HG02763 (cell line): ENCODE data around the gene ALDH1A2.
"Not testable (repeated sequence)": the region's sequence is repeated elsewhere in the genome, so short reads cannot be mapped to it uniquely, and the experiment has no call there.

Source experiments
- ATAC-seq: cut with Tn5 transposase; IDR thresholded peaks from one replicate; pipeline ENCODE4 v1.9.1; 2021; ENCODE audit warnings: mild to moderate bottlenecking, moderate library complexity; ENCODE audit not compliant: unreplicated experiment

The ALDH1A2 gene

DNA sequence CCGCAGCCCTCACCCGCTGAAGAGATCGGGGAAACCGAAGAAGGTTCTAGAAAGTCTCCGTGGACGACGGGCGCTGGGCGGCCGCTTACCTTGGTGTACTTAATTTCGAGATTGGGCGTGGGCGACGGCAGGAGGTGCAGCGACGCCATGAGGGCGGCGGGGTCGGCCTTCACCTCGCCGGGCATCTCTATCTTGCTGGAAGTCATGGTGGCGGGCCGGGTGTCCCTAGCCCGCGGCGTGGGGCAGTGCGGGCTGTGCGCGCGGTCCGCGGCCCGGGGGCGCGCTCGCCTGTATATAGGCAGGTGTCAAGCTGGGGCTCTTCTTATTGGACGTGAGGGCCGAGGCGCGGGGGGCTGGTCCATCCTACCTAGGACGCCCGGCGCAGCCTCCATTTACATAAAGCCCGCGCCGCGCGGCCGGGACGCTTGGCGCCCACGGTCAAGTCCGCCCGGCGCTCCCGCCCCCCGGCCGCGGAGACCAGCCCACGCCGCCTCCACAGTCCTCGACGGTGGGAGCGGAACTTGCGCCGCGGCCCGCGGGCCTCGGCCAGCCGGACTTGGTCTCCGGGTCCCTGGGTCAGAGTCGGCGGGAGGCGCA, at the start of gene ALDH1A2:
TSS of gene ALDH1A2 (minus strand) at position 267 of the 597 bp plus-strand sequence. CDS start at position 206, 61 bp downstream.
- no peak for ATAC-seq

DNA sequence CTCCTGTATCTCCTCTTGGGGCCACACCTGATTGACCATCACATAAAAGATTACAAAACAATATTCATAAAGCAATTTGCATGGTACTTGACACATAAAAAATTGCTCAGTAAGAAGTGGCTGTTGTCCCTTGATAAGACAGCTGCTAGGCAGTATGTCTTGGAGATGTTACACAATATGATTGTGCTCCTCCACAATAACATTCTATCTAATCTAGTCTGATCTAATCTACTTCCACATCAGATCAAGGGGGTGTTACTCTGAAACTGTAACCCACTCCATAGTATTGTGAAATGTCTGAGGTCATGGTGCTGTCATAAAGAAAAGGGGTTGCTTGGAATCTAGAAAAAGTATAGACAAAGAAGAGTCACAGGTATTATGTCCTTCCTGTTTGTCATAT, 49.3 kb upstream of the ALDH1A2 start:
- ATAC-seq, result no peak

- no peak for ATAC-seq
Observed at GRCh38 chr15:58114388-58114787, 48.9 kb upstream of the ALDH1A2 start.

- not testable (repeated sequence) for ATAC-seq
Observed at GRCh38 chr15:58113358-58113757, 47.8 kb upstream of the ALDH1A2 start.

- ATAC-seq, result no peak
Observed at GRCh38 chr15:58111718-58112104, 46.2 kb upstream of the ALDH1A2 start.

- no peak for ATAC-seq
Observed at GRCh38 chr15:58110999-58111717, 45.6 kb upstream of the ALDH1A2 start.

- no peak for ATAC-seq
Observed at GRCh38 chr15:58109419-58109818, 43.9 kb upstream of the ALDH1A2 start.

DNA sequence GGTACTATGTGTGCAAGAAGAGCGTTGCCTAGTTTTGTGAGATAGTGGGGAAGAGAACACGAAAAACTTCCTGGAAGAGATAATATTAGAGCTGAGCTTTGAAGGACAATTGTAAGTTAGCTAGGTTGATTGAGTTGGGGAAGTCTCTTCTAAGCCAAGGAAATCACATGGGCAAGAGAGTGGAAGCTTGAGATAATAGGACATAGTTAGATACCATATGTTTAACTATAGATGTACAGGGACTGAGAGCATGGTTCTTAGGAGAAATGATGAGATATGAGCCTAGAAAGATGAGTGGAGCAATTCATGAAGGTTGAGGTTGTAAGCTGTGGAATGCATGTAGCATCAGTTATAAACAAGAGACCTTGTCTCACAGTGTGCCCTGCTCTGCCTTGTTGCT, 42.6 kb upstream of the ALDH1A2 start:
- no peak for ATAC-seq

DNA sequence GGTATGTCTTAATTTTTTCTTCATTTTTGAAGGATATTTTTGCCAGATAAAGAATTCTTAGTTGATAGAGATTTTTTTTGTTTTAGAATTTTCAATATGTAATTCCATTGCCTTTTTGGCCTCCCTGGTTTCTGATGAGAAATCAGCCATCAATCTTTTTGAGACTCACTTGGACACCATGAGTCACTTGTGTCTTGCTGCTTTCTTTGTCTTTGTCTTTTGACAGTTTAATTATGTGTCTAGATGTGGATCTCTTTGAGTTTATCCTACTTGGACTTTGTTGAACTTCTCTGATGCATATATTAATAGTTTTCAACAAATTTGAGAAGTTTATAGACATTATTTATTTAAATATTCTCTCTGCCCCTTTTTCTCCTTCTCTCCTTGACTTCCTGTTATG, 38.0 kb upstream of the ALDH1A2 start:
- ATAC-seq, result no peak

DNA sequence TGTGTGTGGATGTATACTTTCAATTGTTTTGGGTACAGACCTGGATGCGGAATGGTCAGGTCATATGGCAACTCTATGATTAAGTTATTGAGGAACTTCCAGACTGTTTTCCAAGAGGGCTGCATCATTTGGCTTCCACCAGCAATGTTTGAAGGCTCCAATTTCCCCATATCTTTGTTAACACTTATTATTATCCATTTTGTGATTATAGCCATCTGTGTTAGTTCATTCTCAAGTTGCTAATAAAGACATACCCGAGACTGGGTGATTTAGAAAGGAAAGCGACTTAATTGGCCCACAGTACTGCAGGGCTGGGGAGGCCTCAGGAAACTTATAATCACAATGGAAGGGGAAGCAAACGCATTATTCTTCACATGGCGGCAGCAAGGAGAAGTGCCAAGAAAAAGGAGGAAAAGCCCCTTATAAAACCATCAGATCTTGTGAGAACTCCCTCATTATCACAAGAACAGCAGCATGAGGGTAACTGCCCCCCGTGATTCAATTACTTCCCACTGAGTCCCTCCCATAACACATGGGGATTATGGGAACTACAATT, 31.1 kb upstream of the ALDH1A2 start:
- no peak for ATAC-seq

DNA sequence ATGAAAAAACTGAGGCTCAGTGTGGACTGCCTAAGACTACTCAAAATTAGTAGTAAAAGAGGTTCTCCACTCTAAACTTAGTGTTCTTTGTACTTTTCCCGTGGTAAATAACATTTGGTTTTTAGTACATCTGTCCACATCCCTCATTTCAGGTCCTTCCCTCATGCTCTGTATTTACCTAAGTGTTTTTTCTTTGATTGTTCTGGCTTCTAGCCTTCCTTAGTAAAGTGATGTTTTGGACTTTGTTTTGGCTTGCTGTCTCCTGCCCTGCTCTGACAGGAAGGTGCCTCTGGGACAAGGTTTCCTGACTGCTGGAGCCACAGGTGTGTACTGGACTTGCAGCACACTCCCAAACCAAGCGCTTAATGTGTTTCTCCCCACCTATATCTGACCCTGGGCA, 29.9 kb upstream of the ALDH1A2 start:
- no peak for ATAC-seq

- ATAC-seq, result no peak
Observed at GRCh38 chr15:58087871-58088270, 22.4 kb upstream of the ALDH1A2 start.

DNA sequence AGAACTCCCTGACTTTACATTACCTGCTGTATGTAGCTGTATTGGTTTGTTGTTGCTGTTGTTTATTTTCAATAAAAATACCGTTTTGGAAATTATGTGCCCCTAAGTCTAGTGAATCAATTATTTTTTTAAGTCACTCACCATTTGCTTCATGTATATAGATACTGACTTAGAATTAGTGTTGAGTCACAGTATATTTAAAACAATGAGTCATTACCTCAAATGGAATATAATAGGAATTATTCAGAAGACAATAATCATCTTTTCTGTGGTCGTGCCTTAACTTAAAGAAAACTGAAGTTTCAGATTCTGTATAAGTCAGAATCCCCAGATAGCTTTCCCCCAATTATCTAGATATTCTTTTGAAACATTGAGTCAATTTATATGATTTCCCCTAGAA, 21.0 kb upstream of the ALDH1A2 start:
- ATAC-seq, result no peak

GRCh38 chr15:58083526-58083925, 18.0 kb upstream of the ALDH1A2 start:
- ATAC-seq, result no peak

DNA sequence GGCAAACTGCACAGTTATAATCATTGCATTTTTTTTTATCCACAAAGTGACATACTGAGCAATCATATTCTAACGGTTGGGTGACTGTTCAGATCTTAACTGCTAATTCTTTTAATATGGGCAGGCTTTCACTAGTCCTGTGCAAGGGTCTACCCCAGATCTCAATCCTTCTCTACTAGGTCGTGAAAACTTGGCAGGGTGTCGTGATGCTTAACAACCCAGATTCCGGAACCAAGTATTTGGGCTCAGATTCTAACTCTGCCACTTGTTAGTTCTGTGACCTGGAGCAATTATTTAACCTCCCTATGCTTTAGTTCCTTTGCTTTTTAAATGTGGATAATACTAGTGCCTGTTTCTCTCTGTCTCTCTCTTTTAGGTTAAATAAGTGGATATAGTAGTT, 16.4 kb upstream of the ALDH1A2 start:
- no peak for ATAC-seq

- no peak for ATAC-seq
Observed at GRCh38 chr15:58081456-58081855, 15.9 kb upstream of the ALDH1A2 start.

DNA sequence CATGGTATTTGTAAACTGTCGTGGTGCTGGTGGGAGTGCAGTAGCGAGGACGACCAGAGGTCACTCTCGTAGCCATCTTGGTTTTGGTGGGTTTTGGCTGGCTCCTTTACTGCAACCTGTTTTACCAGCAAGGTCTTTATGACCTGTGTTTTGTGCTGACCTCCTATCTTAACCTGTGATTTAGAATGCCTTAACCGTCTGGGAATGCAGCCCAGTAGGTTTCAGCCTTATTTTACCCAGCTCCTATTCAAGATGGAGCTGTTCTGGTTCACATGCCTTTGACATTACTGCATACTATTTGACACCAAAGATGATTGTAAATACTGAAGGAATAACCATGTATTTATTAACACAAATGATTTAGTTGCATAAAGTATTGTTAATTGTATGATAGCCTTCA, 15.4 kb upstream of the ALDH1A2 start:
- ATAC-seq, result not testable (repeated sequence)

- no peak for ATAC-seq
Observed at GRCh38 chr15:58080398-58080797, 14.9 kb upstream of the ALDH1A2 start.

GRCh38 chr15:58078591-58078990, 13.1 kb upstream of the ALDH1A2 start:
- no peak for ATAC-seq

- ATAC-seq, result no peak
Observed at GRCh38 chr15:58077427-58077826, 11.9 kb upstream of the ALDH1A2 start.

- no peak for ATAC-seq
Observed at GRCh38 chr15:58074452-58074851, 8.9 kb upstream of the ALDH1A2 start.

- no peak for ATAC-seq
Observed at GRCh38 chr15:58070801-58071418, 5.4 kb upstream of the ALDH1A2 start.
